WTC11 (cell line): ENCODE measurements around the gene FNIP2. TPM values are rescaled to one million over a fixed set of nuclear protein-coding genes. Genes with fewer than 3 reads are reported as not detected.
"Not testable (repeated sequence)": the region's sequence is repeated elsewhere in the genome, so short reads cannot be mapped to it uniquely, and the experiment has no call there.

Source experiments
- ATAC-seq: fragments of 200-7000 bp; cut with Tn5 transposase; 2 replicates; pipeline ENCODE4 v1.10.0; 2021; ENCODE audit warnings: mild to moderate bottlenecking, moderate library complexity
- CTCF ChIA-PET: fragments of 300-600 bp; sonication (Branson Sonifier 250); formaldehyde crosslinking; loops from one replicate; lab custom pipeline; 2021; ENCODE audit warnings: antibody characterized with exemption; lab: Charles Lee
- POLR2A ChIA-PET: fragments of 350-600 bp; sonication (Branson Sonifier 250); formaldehyde crosslinking; loops from one replicate; lab custom pipeline; 2021; ENCODE audit warnings: antibody characterized with exemption; lab: Charles Lee
- DNase-seq: peaks from one replicate; pipeline ENCODE4 v3.0.0; 2021; ENCODE audit warnings: low spot score
- H3K27ac Mint-ChIP-seq: 2 replicates; pipeline ENCODE4 v1.8.0; 2021; ENCODE audit warnings: mixed read lengths
- H3K27me3 Mint-ChIP-seq: 2 replicates; pipeline ENCODE4 v1.8.0; 2021; ENCODE audit warnings: low read depth, mild to moderate bottlenecking, moderate library complexity, mixed read lengths
- H3K36me3 Mint-ChIP-seq: 2 replicates; pipeline ENCODE4 v1.8.0; 2021; ENCODE audit warnings: mixed read lengths
- H3K4me1 Mint-ChIP-seq: 2 replicates; pipeline ENCODE4 v1.8.0; 2022; ENCODE audit warnings: mixed read lengths
- H3K4me3 Mint-ChIP-seq: 2 replicates; pipeline ENCODE4 v1.8.0; 2021; ENCODE audit warnings: mild to moderate bottlenecking, moderate library complexity, mixed read lengths
- H3K9me3 Mint-ChIP-seq: 2 replicates; pipeline ENCODE4 v1.8.0; 2021; ENCODE audit warnings: mixed read lengths
- ELF4 ChIP-seq: sonication (generic); formaldehyde crosslinking; IDR thresholded peaks from 2 replicates; pipeline ENCODE4 v1.8.1; 2022; ENCODE audit warnings: low read depth, mild to moderate bottlenecking, moderate library complexity, missing genetic modification reagents
- EMX1 ChIP-seq: fragments of 250-450 bp; sonication (Bioruptor Pico); IDR thresholded peaks from 2 replicates; pipeline ENCODE4 v1.8.0; 2021; ENCODE audit warnings: mild to moderate bottlenecking
- FOXP1 ChIP-seq: sonication (generic); formaldehyde crosslinking; IDR thresholded peaks from 2 replicates; pipeline ENCODE4 v1.8.0; 2022; ENCODE audit warnings: missing genetic modification reagents, mild to moderate bottlenecking, moderate library complexity, borderline replicate concordance
- GRHL2 ChIP-seq: fragments of 250-450 bp; sonication (Bioruptor Pico); IDR thresholded peaks from 2 replicates; pipeline ENCODE4 v1.8.0; 2022; ENCODE audit warnings: mild to moderate bottlenecking, moderate library complexity; ENCODE audit not compliant: insufficient replicate concordance, severe bottlenecking
- JUN ChIP-seq: sonication (generic); formaldehyde crosslinking; IDR thresholded peaks from 2 replicates; pipeline ENCODE4 v1.8.0; 2023; ENCODE audit warnings: mild to moderate bottlenecking, missing genetic modification reagents
- NFE2L1 ChIP-seq: sonication (generic); formaldehyde crosslinking; IDR thresholded peaks from 2 replicates; pipeline ENCODE4 v1.8.1; 2023; ENCODE audit warnings: missing genetic modification reagents
- RORB ChIP-seq: fragments of 250-450 bp; sonication (Bioruptor Pico); IDR thresholded peaks from 2 replicates; pipeline ENCODE4 v1.9.0; 2021; ENCODE audit warnings: mild to moderate bottlenecking
- SMAD4 ChIP-seq: sonication (generic); formaldehyde crosslinking; IDR thresholded peaks from 2 replicates; pipeline ENCODE4 v1.8.0; 2022; ENCODE audit warnings: mild to moderate bottlenecking, missing genetic modification reagents
- TEAD1 ChIP-seq: sonication (generic); formaldehyde crosslinking; IDR thresholded peaks from 2 replicates; pipeline ENCODE4 v1.8.0; 2022; ENCODE audit warnings: mild to moderate bottlenecking, missing genetic modification reagents
- ZBTB21 ChIP-seq: sonication (generic); formaldehyde crosslinking; IDR thresholded peaks from 2 replicates; pipeline ENCODE4 v1.8.1; 2023; ENCODE audit warnings: mild to moderate bottlenecking, missing genetic modification reagents, borderline replicate concordance
- ZNF232 ChIP-seq: sonication (generic); formaldehyde crosslinking; IDR thresholded peaks from 2 replicates; pipeline ENCODE4 v1.8.0; 2022; ENCODE audit warnings: mild to moderate bottlenecking, missing genetic modification reagents
- ZNF317 ChIP-seq: sonication (generic); formaldehyde crosslinking; IDR thresholded peaks from 2 replicates; pipeline ENCODE4 v1.8.1; 2023; ENCODE audit warnings: low read depth, mild to moderate bottlenecking, moderate library complexity, missing genetic modification reagents, borderline replicate concordance
- ZNF671 ChIP-seq: fragments of 250-450 bp; sonication (Bioruptor Pico); IDR thresholded peaks from 2 replicates; pipeline ENCODE4 v1.8.0; 2021; ENCODE audit warnings: mild to moderate bottlenecking
- ZSCAN18 ChIP-seq: fragments of 250-450 bp; sonication (Bioruptor Pico); IDR thresholded peaks from 2 replicates; pipeline ENCODE4 v2.1.2; 2022; ENCODE audit warnings: mild to moderate bottlenecking, moderate library complexity
- total RNA-seq: library from RNA; stranded (reverse); gene quantifications from 3 replicates; pipeline ENCODE4 v1.2.3, GENCODE V29; 2021
- TF ChIP-seq, protein P1 (sequence below): sonication (generic); formaldehyde crosslinking; IDR thresholded peaks from 2 replicates; pipeline ENCODE4 v1.8.0; 2023; ENCODE audit warnings: missing genetic modification reagents
- TF ChIP-seq, protein P2 (sequence below): sonication (generic); formaldehyde crosslinking; IDR thresholded peaks from 2 replicates; pipeline ENCODE4 v1.8.1; 2023; ENCODE audit warnings: mild to moderate bottlenecking, missing genetic modification reagents, borderline replicate concordance
- TF ChIP-seq, protein P3 (sequence below): fragments of 250-450 bp; sonication (Bioruptor Pico); IDR thresholded peaks from 2 replicates; pipeline ENCODE4 v1.9.0; 2021; ENCODE audit warnings: mild to moderate bottlenecking

The FNIP2 gene
- total RNA-seq, 1 experiment from 2014 or later: 8.6 TPM

DNA sequence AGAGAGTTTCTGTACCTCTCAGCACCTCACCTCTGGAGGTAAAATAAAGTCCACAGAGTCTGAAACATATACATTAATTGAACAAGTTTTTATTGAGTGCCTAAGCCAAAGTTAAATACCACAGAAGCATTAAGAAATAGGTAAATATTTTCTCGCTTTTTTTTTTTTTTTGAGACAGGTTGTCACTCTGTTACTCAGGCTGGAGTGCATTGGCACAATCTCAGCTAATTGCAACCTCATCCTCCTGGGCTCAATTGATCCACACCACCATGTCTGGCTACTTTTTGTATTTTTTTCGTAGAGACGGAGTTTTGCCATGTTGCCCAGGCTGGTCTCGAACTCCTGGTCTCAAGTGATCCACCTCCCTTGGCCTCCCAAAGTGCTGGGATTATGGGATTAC, 10.1 kb upstream of the FNIP2 start:
- ATAC-seq (no peak), DNase-seq (no peak)
- Mint-ChIP-seq H3K4me1 (no peaks in the 10 kb centered on the region), H3K36me3 (peaks cover 23% of the 10 kb centered on the region), H3K9me3 (peaks cover 26% of the 10 kb centered on the region), H3K27ac (no peak overlapping the region), H3K4me3 (no peak overlapping the region), H3K27me3 (peaks cover 3% of the 10 kb centered on the region; the same call in 1 of the 2 replicates)
- no peak for TF ChIP-seq ZNF671 (CRISPR knock-in tag)
- TF ChIP-seq SMAD4 (CRISPR knock-in tag): no peak
- TF ChIP-seq ZNF232 (CRISPR knock-in tag): no peak
- no peak for TF ChIP-seq EMX1
- no peak for TF ChIP-seq RORB (CRISPR knock-in tag)
- TF ChIP-seq GRHL2: no peak
- TF ChIP-seq, protein P1, sequence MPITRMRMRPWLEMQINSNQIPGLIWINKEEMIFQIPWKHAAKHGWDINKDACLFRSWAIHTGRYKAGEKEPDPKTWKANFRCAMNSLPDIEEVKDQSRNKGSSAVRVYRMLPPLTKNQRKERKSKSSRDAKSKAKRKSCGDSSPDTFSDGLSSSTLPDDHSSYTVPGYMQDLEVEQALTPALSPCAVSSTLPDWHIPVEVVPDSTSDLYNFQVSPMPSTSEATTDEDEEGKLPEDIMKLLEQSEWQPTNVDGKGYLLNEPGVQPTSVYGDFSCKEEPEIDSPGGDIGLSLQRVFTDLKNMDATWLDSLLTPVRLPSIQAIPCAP (CRISPR knock-in tag): no peak
- no peak for TF ChIP-seq ZSCAN18 (CRISPR knock-in tag)
- TF ChIP-seq JUN: no peak
- TF ChIP-seq ZBTB21 (CRISPR knock-in tag): no peak
- TF ChIP-seq FOXP1 (CRISPR knock-in tag): no peak
- TF ChIP-seq, protein P2, sequence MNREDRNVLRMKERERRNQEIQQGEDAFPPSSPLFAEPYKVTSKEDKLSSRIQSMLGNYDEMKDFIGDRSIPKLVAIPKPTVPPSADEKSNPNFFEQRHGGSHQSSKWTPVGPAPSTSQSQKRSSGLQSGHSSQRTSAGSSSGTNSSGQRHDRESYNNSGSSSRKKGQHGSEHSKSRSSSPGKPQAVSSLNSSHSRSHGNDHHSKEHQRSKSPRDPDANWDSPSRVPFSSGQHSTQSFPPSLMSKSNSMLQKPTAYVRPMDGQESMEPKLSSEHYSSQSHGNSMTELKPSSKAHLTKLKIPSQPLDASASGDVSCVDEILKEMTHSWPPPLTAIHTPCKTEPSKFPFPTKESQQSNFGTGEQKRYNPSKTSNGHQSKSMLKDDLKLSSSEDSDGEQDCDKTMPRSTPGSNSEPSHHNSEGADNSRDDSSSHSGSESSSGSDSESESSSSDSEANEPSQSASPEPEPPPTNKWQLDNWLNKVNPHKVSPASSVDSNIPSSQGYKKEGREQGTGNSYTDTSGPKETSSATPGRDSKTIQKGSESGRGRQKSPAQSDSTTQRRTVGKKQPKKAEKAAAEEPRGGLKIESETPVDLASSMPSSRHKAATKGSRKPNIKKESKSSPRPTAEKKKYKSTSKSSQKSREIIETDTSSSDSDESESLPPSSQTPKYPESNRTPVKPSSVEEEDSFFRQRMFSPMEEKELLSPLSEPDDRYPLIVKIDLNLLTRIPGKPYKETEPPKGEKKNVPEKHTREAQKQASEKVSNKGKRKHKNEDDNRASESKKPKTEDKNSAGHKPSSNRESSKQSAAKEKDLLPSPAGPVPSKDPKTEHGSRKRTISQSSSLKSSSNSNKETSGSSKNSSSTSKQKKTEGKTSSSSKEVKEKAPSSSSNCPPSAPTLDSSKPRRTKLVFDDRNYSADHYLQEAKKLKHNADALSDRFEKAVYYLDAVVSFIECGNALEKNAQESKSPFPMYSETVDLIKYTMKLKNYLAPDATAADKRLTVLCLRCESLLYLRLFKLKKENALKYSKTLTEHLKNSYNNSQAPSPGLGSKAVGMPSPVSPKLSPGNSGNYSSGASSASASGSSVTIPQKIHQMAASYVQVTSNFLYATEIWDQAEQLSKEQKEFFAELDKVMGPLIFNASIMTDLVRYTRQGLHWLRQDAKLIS (CRISPR knock-in tag): no peak
- TF ChIP-seq ELF4 (CRISPR knock-in tag): no peak
- no peak for TF ChIP-seq NFE2L1 (CRISPR knock-in tag)
- ChIA-PET POLR2A (no interaction called here), CTCF (no interaction called here)

DNA sequence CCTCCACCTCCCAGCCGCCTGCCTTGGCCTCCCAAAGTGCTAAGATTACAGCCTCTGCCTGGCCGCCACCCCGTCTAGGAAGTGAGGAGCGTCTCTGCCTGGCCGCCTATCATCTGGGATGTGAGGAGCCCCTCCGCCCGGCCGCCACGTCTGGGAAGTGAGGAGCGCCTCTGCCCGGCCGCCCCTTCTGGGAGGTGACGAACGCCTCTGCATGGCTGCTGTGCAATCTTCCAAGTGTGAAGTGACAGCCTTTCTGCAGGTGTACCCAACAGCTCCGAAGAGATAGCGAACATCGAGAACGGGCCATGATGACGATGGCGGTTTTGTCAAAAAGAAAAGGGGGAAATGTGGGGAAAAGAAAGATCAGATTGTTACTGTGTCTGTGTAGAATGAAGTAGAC, 9.3 kb upstream of the FNIP2 start:
- H3K4me3 Mint-ChIP-seq, ATAC-seq, H3K27ac Mint-ChIP-seq, CTCF ChIA-PET, H3K27me3 Mint-ChIP-seq, DNase-seq, POLR2A ChIA-PET, H3K4me1 Mint-ChIP-seq: not testable (repeated sequence)
- peaks cover 23% of the 10 kb centered on the region for H3K36me3 Mint-ChIP-seq
- H3K9me3 Mint-ChIP-seq: peaks cover 26% of the 10 kb centered on the region

DNA sequence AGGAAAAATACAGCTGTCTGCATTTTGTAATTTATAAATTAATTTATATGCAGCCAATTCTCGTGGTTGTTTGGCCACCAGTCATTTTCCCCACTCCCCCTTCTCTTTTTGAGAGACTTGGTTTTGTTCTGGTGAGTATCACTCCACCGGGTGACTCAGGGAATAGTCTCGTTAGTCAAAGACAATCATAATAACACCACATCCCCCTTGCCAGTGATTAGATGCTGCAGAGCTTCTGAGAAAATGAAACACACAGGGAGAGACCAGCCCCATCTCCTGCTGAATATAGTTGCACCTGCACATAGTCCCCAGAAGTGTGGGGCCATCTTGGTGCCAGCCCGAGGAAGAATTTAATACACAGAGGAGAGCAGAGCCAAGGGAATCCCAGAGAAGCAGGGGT, 8.0 kb upstream of the FNIP2 start:
- peaks cover 23% of the 10 kb centered on the region for H3K36me3 Mint-ChIP-seq
- peaks cover 3% of the 10 kb centered on the region; the same call in 1 of the 2 replicates for H3K27me3 Mint-ChIP-seq
- ChIA-PET CTCF (no interaction called here), POLR2A (interaction anchor here (0.7 kb wide), 1 partner anchor 487 kb away, joined by 3 read pairs; no protein-coding TSS in a partner anchor)
- H3K4me1 Mint-ChIP-seq: no peaks in the 10 kb centered on the region
- TF ChIP-seq ZNF317 (CRISPR knock-in tag): no peak
- TF ChIP-seq TEAD1 (CRISPR knock-in tag): no peak
- no peak for TF ChIP-seq EMX1
- TF ChIP-seq, protein P3, sequence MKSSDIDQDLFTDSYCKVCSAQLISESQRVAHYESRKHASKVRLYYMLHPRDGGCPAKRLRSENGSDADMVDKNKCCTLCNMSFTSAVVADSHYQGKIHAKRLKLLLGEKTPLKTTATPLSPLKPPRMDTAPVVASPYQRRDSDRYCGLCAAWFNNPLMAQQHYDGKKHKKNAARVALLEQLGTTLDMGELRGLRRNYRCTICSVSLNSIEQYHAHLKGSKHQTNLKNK (CRISPR knock-in tag): no peak
- no peak for ATAC-seq
- H3K27ac Mint-ChIP-seq: no peak overlapping the region
- H3K4me3 Mint-ChIP-seq: no peak overlapping the region
- DNase-seq: no peak
- H3K9me3 Mint-ChIP-seq: peaks cover 26% of the 10 kb centered on the region
